ENCODE measurements around the gene A2ML1. TPM values are rescaled to one million over a fixed set of nuclear protein-coding genes. Genes with fewer than 3 reads are reported as not detected.

Gene A2ML1
- total RNA-seq, 1 donor from 2014 or later = not detected

- Mint-ChIP-seq H3K9me3 (ENCODE audit: unreplicated experiment) (no peaks in the 10 kb centered on the region), H3K27ac (ENCODE audit: unreplicated experiment) (no peak overlapping the region), H3K4me1 (ENCODE audit: low read depth, unreplicated experiment) (no peaks in the 10 kb centered on the region), H3K36me3 (ENCODE audit: low read depth, unreplicated experiment) (peaks cover 22% of the 10 kb centered on the region), H3K27me3 (ENCODE audit: low read depth, unreplicated experiment) (no peaks in the 10 kb centered on the region), H3K4me3 (ENCODE audit: unreplicated experiment) (no peak overlapping the region)
- Histone ChIP-seq H2AFZ (ENCODE audit: low read depth, low read length) (no peak overlapping the region), H3K27ac (ENCODE audit: low read depth, low read length) (no peak overlapping the region), H3K36me3 (ENCODE audit: insufficient read depth, low read length) (peaks cover 7% of the 10 kb centered on the region), H3K9ac (ENCODE audit: low read length) (no peak overlapping the region), H3K4me3 (ENCODE audit: insufficient read depth, low read depth, low read length) (no peak overlapping the region), H3K79me2 (ENCODE audit: insufficient read depth, low read length) (peaks cover 2% of the 10 kb centered on the region), H3K9me3 (ENCODE audit: insufficient read depth, low read depth, low read length) (no peaks in the 10 kb centered on the region), H3K27me3 (ENCODE audit: insufficient read depth, low read length) (no peaks in the 10 kb centered on the region), H3K4me1 (ENCODE audit: insufficient read depth, low read length) (no peaks in the 10 kb centered on the region), H4K20me1 (ENCODE audit: insufficient read depth, low read length) (no peaks in the 10 kb centered on the region), H3K4me2 (ENCODE audit: low read length) (no peak overlapping the region)
- FAIRE-seq (no peak), DNase-seq (ENCODE audit: low read depth) (no peak)
- TF ChIP-seq EZH2 (IDR thresholded peaks at IDR 0.05; ENCODE audit: insufficient read depth, low read length) (no peak), CTCF (IDR thresholded peaks at IDR 0.05; ENCODE audit: insufficient read depth, low read depth, low read length) (no peak)
Measured at GRCh38 chr12:8922544-8922943, 100.1 kb downstream of the A2ML1 start.

Other genes starting within 250 kb of the A2ML1 start
- not detected in 2 replicates for gene AICDA, start 209.8 kb upstream of the A2ML1 start, total RNA-seq
- gene MFAP5, start 159.8 kb upstream of the A2ML1 start, total RNA-seq = 86.4 and 105 TPM in 2 replicates
- gene RIMKLB, start 124.6 kb upstream of the A2ML1 start, total RNA-seq = 34.1 and 36.6 TPM in 2 replicates
- gene PHC1, start 91.9 kb downstream of the A2ML1 start, total RNA-seq = 34.7 and 35.4 TPM in 2 replicates
- gene M6PR, start 127.0 kb downstream of the A2ML1 start, total RNA-seq = 159 and 166 TPM in 2 replicates
- 1.6 and 2.2 TPM in 2 replicates for gene KLRG1, start 166.9 kb downstream of the A2ML1 start, total RNA-seq

All from astrocyte (in vitro differentiated cells and primary cell).